ENCODE measurements around the gene DUSP15. TPM values are rescaled to one million over a fixed set of nuclear protein-coding genes. Genes with fewer than 3 reads are reported as not detected.
"Not testable (repeated sequence)": the region's sequence is repeated elsewhere in the genome, so short reads cannot be mapped to it uniquely, and the experiment has no call there.

Gene DUSP15
- total RNA-seq, 1 donor from 2014 or later = 0.64 TPM

DNA sequence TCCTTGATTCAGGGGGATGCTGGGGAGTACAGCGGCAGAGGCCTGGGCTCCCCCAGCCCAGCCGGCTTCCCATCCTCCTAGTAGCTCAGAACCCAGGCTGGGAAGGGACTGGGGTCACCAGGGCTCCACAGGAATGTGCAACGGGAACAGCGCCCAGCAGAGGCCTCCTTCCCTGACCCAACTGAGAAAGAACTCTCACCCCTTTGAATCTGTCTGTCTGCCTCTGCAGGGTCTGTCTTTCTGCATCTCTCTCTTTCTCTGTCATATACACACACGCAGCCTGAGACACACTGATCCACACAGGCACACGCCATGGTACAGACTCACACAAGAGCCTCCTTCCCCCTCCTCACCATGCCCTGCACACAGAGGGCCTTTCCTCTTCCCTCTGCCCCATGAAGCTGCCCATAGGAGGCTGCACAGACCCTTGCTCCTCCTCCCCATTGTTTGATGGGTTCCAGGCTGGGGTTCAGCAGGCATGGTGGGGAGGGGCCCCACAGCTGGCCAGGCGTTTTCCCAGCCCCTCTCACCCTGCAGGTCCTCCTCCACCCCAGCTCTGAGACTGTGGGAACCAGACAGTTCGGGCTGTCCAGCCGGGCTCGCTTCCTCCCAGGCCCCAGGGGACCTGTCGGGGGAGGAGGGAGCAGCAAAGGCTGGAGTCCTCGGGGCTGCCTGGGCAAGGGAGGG is 27.7 kb downstream of the DUSP15 start:
- no peak for DNase-seq (ENCODE audit: extremely low read depth, low read depth, low spot score)

DNA sequence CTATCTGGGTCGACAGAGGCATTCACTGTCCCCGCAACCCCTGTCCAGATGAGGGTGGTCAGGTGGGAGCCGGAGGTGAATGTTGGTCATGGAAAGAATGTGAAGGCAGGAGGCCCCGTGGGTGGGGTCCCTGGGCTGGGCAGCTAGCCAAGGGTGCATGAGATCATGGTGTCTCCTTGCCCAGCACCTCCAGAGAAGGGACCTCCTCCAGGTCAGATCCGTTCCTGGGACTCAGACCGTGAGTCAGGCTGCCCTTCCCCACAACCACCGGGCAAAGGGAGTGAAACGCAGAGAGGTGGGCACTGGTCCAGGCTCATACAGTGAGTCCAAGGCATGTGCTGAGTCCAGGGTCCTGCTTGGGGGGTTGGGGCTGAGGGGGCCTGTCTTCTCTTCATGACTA is 28.4 kb downstream of the DUSP15 start:
- no peak for DNase-seq (ENCODE audit: extremely low read depth, low read depth, low spot score)

DNA sequence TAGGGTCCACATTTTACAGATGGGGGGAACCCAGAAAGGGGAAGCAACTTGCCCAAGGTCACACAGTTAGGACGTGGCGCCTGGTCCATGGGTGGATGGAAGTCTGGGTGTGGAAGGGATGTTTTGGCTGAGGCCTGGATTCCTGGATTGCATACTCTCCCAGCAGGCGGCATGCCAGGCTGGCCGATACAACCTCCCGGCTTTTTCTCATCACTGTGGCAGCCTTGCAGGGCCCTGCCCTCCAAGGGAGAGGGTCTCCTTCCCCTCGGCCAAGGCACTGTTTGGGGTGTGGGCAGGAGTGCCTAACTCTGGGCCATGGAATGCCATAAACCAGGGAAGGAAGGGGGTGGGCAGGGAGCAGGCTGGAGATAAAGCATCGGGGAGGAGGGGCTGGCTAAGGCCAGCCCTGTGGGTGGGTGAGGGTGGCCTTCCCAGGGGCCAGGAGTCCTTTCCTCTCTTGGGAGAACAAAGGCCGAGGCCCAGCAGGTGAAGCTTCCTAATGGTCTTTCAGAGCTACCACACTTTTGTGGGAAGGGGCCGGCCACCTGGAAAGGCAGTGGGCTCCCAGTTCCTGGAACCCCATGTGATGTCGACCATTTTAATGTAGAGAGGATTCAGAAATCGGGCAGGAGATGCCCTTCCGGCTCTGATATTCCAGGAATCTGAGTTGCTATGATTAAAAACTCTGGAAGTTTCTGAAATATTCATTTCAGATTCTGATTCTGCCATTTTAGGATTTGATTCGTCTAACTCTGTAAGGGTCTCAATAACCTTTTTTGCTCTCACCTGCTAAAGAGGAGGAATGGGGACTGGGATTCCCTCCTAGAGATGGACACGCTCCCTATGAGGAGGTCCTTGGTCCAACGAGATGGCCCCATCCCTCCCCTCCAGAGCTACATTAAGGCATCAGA is 29.2 kb downstream of the DUSP15 start:
- DNase-seq (ENCODE audit: extremely low read depth, low read depth, low spot score) = no peak

DNA sequence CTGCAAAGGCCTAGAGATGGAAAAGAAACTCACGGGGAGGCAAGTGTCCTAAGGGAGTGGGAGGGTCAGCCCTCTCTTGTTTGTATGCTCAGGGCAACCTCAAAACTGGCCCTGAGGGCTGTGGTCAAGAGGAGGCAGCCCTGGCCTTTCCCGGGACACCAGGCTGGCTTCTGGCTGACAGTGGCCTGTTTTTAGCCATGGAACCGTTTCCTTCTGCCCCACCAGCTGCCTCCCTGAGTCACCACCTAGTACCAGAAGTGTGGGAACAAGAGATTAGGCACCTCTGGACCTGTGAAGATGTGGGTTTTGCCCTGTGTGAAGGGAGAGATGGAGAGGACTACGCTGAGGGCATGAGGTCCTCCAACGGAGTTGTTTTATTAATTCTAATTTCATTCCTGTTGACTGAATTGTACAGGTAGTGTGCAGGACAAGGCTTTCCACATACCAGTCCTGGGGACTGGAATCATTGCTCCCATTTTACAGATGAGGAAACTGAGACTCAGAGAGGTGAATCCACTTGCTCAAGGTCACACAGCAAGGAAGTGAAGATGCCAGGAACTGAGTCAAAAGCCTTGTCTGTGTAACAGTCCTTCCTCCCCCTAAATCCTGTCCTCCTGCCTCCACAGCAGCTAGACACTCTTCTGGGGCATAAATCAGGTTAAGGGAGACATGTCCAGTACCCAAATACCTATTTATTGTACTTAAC is 30.4 kb downstream of the DUSP15 start:
- no peak for DNase-seq (ENCODE audit: extremely low read depth, low read depth, low spot score)

DNA sequence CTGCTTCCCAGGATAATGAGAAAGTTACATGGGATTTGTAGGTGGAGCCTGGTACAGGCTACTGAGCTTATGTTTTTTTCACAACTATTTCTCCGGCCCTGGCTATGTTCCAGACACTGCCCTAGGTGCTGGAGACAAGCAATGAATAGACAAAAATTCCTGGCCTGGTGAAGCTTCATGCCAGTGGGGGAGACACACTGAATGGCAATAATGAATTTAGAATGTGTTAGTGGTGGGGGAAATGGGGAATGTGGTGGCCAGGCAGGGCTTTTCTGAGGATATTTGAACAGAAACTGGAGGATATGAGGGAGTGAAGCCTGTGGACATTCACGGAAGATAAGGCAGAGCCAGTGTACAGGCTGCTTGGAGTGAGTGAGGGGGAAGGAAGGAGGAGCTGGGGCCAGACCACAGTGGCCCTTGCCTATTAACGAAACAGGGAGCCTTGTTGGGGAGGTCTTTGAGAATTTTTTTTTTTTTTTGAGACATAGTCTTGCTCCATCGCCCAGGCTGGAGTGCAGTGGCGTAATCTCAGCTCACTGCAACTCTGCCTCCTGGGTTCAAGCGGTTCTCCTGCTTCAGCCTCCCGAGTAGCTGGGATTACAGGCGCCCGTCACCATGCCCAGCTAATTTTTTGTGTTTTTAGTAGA is 31.6 kb downstream of the DUSP15 start:
- DNase-seq (ENCODE audit: extremely low read depth, low read depth, low spot score) = no peak

DNA sequence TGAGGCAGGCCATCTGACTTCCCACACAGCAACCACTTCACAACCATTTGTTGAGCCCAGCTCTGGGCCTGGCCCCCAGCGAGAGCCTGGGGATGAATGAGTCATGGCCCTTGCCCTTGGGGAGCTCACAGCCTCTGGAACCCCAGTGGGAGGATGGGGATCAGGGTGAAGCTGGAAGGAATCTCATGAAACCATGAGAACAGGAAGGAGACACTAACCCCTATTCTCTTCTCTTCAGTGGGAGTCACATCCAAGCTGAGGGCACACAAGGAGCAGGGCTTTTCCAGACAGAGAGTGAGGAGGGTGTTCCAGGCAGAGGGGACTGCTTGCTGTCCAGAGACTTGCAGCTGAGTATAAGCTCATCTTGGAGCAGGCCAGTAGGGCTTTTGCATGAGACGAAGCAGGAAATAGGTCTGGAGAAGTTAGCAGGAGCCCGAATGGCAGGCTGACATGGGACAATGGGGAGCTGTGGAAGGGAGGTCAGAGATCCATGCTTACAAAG is 32.4 kb downstream of the DUSP15 start:
- DNase-seq (ENCODE audit: extremely low read depth, low read depth, low spot score) = no peak

DNA sequence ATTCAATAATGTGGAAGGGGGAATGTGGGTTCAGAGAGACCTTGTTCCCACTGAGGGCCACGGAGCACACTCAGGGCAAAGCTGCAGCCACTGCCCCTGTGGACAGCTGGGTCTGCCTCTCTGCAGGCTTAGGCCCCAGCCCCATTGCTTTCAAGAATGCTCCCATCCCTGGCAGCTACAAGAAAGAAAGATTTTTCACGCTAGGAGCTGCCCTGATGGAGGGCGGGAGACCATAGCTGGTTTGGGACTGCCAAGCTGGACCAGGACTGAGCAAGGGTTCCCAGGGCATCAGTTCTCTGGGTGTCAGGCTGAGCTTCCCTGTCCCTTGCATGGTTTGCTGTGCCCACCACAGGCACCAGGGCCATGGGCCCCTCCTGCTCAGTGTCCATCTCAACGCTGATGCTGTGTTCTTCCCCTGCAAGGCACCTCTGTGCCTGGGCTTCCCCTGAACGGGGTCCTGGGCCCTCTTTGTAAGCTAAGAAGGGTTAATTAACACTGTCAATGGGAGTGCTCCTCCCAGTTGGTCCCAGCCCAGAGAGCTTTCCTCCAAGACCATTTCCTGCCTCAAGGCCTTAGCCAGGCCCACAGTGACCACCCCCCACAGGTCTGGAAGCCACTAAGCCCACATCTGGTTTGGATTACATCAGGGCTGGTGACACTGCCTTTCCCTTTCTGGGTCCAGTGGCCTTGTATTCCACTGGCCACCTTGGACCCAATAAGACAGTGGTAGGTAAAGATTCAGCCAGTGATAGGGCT is 33.3 kb downstream of the DUSP15 start:
- no peak for DNase-seq (ENCODE audit: extremely low read depth, low read depth, low spot score)

DNA sequence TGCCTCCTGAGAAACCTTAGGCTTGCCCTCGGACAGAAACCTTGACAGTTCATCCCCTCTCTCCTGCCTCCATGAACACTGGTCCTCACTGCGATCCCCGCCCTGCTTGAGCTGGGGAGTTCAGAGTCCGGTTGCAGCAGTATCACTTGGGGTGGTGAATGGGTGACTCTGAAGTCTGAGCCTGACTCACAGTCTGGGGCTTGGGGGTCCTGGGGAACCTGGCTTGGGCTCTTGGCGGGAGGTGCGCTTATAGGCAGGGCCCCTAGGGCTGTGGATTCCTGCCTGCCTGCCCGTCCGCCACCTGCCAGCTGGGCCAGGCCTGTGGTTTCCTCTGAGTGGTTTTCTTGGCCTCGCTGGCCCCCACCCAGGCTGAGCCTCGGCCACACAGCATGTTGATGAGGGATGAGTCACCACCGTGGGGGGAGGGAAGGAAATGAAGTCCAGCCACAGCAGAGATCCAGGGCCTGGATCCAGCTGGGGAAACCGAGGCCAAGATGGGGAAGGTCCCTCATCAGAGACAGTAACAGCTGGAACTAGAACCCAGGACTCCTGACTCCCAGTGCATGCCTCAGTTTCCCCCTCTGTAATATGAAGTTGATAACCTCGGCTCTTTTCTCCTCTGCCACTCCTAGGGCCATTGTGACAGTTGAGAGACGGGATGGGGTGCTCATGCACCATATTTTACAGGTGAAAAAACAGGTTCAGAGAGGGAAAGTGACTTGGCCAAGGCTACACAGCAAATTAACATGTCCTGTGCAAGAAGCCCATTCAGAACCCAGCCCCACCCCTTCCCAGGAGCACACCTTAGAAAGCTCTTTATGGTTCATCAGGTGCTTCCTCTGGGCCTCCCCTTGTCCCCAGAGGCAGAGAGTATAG is 34.1 kb downstream of the DUSP15 start:
- no peak for DNase-seq (ENCODE audit: extremely low read depth, low read depth, low spot score)

DNA sequence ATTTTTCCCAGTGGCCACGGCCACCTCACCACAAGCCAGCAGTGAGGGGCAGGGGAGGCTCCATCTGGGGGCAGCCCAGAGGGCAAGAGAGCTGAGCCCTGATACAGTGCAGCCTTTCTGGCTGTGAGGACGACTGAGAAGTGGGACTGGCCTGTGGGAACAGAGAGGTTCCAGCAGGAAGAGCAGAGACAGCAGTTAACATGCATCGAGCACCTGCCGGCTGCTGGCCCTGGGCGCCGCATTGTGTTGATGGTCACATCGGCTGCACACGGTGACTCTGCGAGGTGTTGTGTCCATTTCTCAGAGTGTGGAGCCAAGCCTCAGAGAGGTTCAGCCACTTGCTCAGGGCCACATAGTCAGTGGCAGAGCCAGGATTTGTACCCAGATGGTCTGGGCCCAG is 34.8 kb downstream of the DUSP15 start:
- DNase-seq (ENCODE audit: extremely low read depth, low read depth, low spot score) = no peak

DNA sequence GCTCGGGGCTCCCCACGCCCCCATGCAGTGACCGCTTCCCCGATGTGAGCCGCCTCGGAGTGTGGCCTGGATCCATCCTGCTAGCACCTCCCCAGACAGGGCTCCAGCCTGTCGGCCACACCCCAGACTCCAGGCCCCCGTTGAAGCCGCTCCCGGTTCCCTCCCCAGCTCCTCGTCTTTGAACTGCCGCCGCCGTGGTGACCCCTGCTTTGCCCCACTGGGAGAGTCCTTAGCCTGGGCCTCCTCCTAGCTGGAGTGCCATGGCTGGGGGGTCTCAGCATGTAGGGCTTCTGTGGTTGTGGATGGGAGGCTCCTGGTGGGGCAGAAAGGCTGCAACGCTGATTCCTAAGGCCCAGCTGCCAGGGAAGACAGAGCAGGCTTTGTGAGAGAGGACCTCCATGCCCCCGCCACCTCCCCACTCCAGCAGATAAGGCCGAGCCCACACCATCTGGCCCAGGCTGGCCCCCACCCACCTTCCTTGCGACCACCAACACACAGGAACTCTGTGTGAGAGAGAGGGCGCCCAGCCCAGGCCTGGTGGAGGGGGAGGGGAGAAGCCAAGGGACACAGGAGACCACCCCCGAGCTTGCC is 36.3 kb downstream of the DUSP15 start:
- no peak for DNase-seq (ENCODE audit: extremely low read depth, low read depth, low spot score)

DNA sequence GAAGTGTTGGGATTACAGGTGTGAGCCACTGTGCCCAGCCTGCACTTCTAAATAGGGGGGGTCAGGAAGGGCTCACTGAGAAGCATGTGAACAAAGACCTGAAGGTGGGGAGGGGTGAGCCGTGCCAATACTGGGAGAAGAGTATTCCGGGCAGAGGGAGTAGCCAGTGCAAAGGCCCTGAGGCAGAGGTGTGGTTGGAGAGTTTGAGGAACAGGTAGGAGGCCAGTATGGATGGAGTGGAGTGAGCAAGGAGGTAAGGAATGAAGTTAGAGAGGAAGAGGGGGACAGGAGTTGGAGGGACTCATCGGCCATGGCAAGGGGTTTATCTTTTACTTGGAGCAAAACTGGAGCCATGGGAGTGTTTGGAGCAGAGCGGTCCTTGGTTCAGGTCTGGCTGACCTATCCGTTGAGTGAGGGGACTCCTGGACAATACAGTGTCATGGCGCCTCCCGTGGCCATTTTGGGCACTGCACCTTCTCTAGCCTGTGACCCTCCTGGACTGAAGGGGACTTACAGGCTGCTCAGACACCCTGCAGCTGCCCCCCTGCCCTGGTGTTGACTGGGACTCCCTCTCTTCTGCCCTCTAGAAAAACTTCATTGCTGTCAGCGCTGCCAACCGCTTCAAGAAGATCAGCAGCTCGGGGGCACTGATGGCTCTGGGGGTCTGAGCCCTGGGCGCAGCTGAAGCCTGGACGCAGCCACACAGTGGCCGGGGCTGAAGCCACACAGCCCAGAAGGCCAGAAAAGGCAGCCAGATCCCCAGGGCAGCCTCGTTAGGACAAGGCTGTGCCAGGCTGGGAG is 37.0 kb downstream of the DUSP15 start:
- no peak for DNase-seq (ENCODE audit: extremely low read depth, low read depth, low spot score)

DNA sequence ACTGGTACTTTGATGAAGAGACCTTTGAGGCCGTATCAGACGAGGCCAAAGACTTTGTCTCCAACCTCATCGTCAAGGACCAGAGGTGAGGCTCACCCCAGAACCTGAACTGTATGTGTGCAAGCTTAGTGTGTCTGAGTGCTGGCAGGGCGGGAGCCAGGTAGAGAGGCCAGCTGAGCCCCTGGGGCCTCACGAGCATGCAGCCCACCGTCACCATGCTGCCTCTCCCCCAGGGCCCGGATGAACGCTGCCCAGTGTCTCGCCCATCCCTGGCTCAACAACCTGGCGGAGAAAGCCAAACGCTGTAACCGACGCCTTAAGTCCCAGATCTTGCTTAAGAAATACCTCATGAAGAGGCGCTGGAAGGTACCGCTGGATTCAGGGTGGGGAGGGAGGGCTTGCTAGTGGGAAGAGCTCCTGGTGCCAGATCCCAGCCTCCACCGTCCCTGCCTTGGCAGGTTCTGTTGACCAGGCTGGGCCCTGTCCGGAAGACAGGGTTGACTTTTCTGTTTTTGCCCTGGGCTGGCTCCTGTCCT is 38.5 kb downstream of the DUSP15 start:
- DNase-seq (ENCODE audit: extremely low read depth, low read depth, low spot score) = no peak

DNA sequence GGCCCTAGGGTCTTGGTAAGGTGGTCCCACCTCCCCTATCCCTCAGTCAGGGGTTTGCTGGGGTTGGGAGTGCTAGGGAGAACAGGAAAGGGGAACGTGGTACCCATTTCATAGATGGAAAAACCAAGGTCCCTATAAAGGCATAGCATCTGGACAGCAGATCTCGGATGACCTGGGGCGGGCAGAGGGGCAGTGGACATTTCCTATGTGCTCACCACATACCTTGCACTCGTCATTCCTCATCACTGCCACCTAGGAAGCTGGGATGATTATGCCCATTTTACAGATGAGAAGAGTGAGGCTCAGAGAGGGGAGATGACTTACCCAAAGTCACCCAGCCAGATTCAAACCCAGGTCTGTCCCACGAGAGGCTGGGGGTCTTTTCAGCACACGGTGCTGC is 39.1 kb downstream of the DUSP15 start:
- no peak for DNase-seq (ENCODE audit: extremely low read depth, low read depth, low spot score)

DNA sequence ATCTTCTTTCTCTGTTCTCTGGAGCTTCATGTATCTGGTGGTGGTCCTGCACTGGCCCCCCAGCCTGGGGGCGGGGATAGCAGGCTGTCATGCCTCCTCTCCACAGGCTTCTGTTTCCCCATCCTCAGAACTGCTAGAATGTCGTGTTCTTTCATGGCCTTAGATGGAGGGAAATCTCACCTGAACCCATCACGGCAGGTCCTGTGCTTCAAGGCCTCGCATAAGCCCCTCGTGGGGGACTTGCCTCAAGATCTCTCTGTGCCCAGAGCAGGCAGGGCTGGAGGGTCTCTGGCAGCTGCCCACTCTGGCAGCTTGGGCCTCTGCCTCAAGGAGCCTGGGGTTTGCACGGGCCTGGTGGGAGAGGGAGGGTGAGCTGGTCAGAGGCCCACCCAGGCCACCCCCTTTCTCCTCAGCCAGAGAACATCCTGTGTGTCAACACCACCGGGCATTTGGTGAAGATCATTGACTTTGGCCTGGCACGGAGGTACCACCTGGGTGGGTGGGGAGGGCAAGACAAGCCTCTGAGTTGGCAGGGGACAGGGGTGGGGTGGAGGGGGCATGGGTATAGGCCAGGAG is 39.8 kb downstream of the DUSP15 start:
- no peak for DNase-seq (ENCODE audit: extremely low read depth, low read depth, low spot score)

DNA sequence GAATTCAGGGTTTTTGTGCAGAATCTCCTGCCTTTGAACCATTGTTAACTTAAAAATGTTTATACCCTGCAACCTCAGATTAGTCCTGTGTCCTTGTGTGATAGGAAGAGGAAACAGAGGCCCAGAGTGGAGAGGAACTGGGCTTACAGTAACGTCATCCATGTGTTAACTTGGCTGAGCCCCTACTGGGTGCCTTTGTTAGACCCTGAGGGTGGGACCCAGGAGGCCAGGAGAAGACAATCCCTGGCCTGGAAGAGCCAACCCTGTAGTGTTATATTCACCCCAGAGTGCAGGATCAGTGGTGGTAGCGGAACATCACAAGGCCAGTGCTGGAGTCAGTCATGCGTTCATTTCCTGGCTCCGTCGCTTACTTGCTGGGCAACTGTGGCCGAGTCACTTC is 40.6 kb downstream of the DUSP15 start:
- DNase-seq (ENCODE audit: extremely low read depth, low read depth, low spot score) = no peak

DNA sequence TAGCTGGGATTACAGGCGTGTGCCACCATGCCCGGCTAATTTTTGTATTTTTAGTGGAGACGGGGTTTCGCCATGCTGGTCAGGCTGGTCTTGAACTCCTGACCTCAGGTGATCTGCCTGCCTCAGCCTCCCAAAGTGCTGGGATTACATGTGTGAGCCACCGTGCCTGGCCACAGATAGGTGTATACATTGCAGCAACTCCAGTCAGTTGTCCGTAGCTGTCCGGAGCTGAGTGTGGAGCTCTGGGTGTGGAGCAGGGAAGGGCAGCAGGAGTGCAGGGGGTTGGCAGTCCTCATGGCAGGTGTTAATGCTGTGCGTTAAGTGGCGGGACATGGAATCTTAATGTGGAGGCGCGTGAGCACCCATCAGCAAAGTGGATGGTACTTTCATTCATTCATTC is 42.3 kb downstream of the DUSP15 start:
- not testable (repeated sequence) for DNase-seq (ENCODE audit: extremely low read depth, low read depth, low spot score)

DNA sequence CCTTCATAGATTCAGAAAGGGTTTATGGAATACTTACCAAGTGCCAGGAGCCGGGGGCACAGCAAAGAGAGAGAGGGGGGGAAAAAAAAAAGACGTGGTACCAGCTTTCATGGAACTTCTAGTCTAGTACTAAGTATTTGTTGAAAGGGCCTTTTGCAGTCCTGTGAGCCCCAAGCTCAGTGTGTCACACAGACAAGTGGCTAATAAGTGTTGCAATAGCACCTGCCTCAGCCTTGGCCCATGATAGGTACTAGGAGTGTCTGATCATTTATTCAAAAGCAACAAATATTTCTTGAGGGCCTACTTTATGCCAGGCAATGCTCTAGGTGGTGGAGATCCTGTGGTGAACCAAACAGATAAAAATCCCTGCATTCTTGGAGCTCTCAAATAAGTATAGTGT is 43.3 kb downstream of the DUSP15 start:
- DNase-seq (ENCODE audit: extremely low read depth, low read depth, low spot score) = no peak

Data from glomerular endothelial cell (primary cell).